ENCODE results near the gene TAB2. TPM values are rescaled to one million over a fixed set of nuclear protein-coding genes. Genes with fewer than 3 reads are reported as not detected.

The TAB2 gene
- total and polyA plus RNA-seq, 9 of the 15 experiments (the other 6 are each of a cell fraction or from before 2014, with no cell fraction given) = 9.1 to 38.3 (median 18.6) TPM

DNA sequence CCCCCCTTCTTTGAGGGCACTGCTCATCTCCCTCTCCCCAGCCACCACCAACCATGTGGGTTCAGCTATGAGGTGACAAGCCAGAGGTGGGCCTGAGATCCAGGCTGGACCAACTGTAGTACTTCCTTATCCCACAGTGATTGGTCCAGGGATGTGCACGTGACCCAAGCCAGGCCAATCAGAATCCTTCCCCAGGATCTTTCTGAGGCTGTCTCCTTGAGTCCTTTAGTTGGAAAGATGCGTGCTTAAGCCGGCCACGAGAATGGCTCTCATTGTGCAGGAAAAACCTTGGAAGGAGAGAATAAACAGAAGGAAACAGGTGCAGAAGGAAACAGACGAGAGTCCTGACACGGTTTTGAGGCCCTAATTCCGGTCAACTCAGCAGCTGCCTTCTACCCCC, 128.1 kb downstream of the TAB2 start:
- Histone ChIP-seq H3K4me3 (no peak overlapping the region), H2AFZ (ENCODE audit: low read depth, low read length) (no peak overlapping the region), H3K27ac (ENCODE audit: extremely low read depth, low read depth, low read length) (no peak overlapping the region), H3K9me1 (ENCODE audit: control insufficient read depth, insufficient read depth, low read length) (no peaks in the 10 kb centered on the region), H3K36me3 (ENCODE audit: control insufficient read depth, insufficient read depth, low read length) (no peaks in the 10 kb centered on the region), H3K9me3 (replicated peaks; ENCODE audit: control insufficient read depth, insufficient read depth, low read depth, low read length) (peaks cover 3% of the 10 kb centered on the region; the same call in 1 of the 2 replicates), H3K4me2 (ENCODE audit: insufficient read depth, low read length) (peak overlapping the region; percentile 9; the same call in 1 of the 2 replicates), H3K27me3 (ENCODE audit: control insufficient read depth in 2 of 2, insufficient read depth in 2 of 2, low read length in 2 of 2) (peaks cover 40 to 84% of the 10 kb centered on the region in 2 experiments), H3K4me1 (replicated peaks in 1 of 2; ENCODE audit: control insufficient read depth in 2 of 2, insufficient read depth in 2 of 2, low read length in 2 of 2) (peaks cover 0 to 2% of the 10 kb centered on the region in 2 experiments; a peak in 1 of 5 replicates), H4K20me1 (replicated peaks; ENCODE audit: control insufficient read depth, insufficient read depth, low read length) (no peaks in the 10 kb centered on the region), H3K79me2 (ENCODE audit: control insufficient read depth, insufficient read depth, low read length) (no peaks in the 10 kb centered on the region), H3K9ac (ENCODE audit: insufficient read depth in 1 of 2, low read depth in 2 of 2, low read length in 2 of 2) (no peak overlapping the region)
- BruUV-seq (replicated peaks) = no TSS peak
- ChIA-PET CTCF (ENCODE audit: low intra/inter-chr PET ratio) (no interaction called here), POLR2A (interaction anchor here (0.6 to 2.0 kb wide), 3 partner anchors 9 to 878 kb away, joined by 4 to 8 read pairs (median 6); no protein-coding TSS in a partner anchor)
- DNase-seq (ENCODE audit: extremely low read depth in 1 of 4, low spot score in 3 of 4) = peak in 3 of 4 experiments; percentile 56 to 66 (median 62)
- WGBS (ENCODE audit: insufficient coverage, low coverage, missing lambda C conversion rate) = 3% methylated on average over 7 of the region's 7 CpGs
- ATAC-seq = peak; percentile 66
- no peak for FAIRE-seq
- in situ Hi-C loops (cut with MboI) (loop anchor here (25.0 kb wide), 1 partner anchor 883 kb away; no protein-coding TSS in a partner anchor), intact Hi-C loops (cut with micrococcal nuclease) (no loop called here)
- TF ChIP-seq STAT6 (CRISPR knock-in tag; IDR thresholded peaks at IDR 0.05) (no peak), REST (IDR thresholded peaks at IDR 0.05; ENCODE audit: borderline replicate concordance) (0 out of 2 replicates have a peak, but pooled peaks have one; percentile 3), REST (CRISPR knock-in tag; IDR thresholded peaks at IDR 0.05; ENCODE audit: low read depth) (no peak), HEY1 (CRISPR knock-in tag; IDR thresholded peaks at IDR 0.05; ENCODE audit: borderline replicate concordance) (no peak), ZNF280B (CRISPR knock-in tag; IDR thresholded peaks at IDR 0.05) (no peak), TFE3 (CRISPR knock-in tag; IDR thresholded peaks at IDR 0.05) (peak; percentile 48; the same call in 1 of the 2 replicates), ARNT (IDR thresholded peaks at IDR 0.05) (no peak)
